Stimulated activated naive CD8-positive, alpha-beta T cell treated with anti-CD3 and anti-CD28 coated beads, Interleukin-15, amount 100 ng/mL, for 72 hours (primary cell): ENCODE data around the gene NXT1.
"Not testable (repeated sequence)": the region's sequence is repeated elsewhere in the genome, so short reads cannot be mapped to it uniquely, and the experiment has no call there.

Experiments used
- ATAC-seq: fragments of 150-1000 bp; cut with Tn5 transposase; 2 replicates; pipeline ENCODE4 v1.10.0; 2021; ENCODE audit warnings: mild to moderate bottlenecking, moderate library complexity
- DNase-seq, 2 donors: peaks; one replicate each; pipeline ENCODE4 v3.0.0; 2021 to 2022
- H3K27ac Mint-ChIP-seq, 2 donors: one replicate each; pipeline ENCODE4 v1.8.0; 2022; ENCODE audit warnings: mild to moderate bottlenecking in 2 of 2, mixed read lengths in 2 of 2, moderate library complexity in 2 of 2
- H3K27me3 Mint-ChIP-seq: one replicate; pipeline ENCODE4 v1.8.0; 2022; ENCODE audit warnings: mixed read lengths
- H3K4me1 Mint-ChIP-seq: one replicate; pipeline ENCODE4 v1.8.0; 2022; ENCODE audit warnings: mild to moderate bottlenecking, mixed read lengths
- H3K4me3 Mint-ChIP-seq, 2 donors: one replicate each; pipeline ENCODE4 v1.8.0; 2022; ENCODE audit warnings: mild to moderate bottlenecking in 2 of 2, mixed read lengths in 2 of 2, moderate library complexity in 1 of 2
- H3K9me3 Mint-ChIP-seq, 2 donors: one replicate each; pipeline ENCODE4 v1.8.0; 2022; ENCODE audit warnings: mixed read lengths in 2 of 2

The NXT1 gene

GRCh38 chr20:23350196-23350903 is at the start of gene NXT1:
Gene NXT1 (plus strand): TSS chr20:23350791. CDS start chr20:23354042, 3,251 bp downstream.
- no peaks in the 10 kb centered on the region for H3K9me3 Mint-ChIP-seq
- H3K4me1 Mint-ChIP-seq = peaks cover 35% of the 10 kb centered on the region
- DNase-seq = peak; percentile 96 to 97
- peak within 1 kb of the TSS; percentile 83 to 84 for H3K4me3 Mint-ChIP-seq
- no peaks in the 10 kb centered on the region for H3K27me3 Mint-ChIP-seq
- ATAC-seq = peak; percentile 88
- peak within 1 kb of the TSS; percentile 100 for H3K27ac Mint-ChIP-seq

GRCh38 chr20:23301436-23302050 is 49.0 kb upstream of the NXT1 start:
- H3K27me3 Mint-ChIP-seq = no peaks in the 10 kb centered on the region
- no peak overlapping the region for H3K4me3 Mint-ChIP-seq
- H3K4me1 Mint-ChIP-seq = no peaks in the 10 kb centered on the region

GRCh38 chr20:23302386-23302785 is 48.2 kb upstream of the NXT1 start:
- Mint-ChIP-seq H3K4me1 (no peaks in the 10 kb centered on the region), H3K4me3 (no peak overlapping the region), H3K9me3 (no peaks in the 10 kb centered on the region), H3K27ac (peak overlapping the region in 1 of 2 donors; percentile 70), H3K27me3 (no peaks in the 10 kb centered on the region)
- ATAC-seq (no peak), DNase-seq (no peak)

More at GRCh38 chr20:23301436-23302050, 49.0 kb upstream of the NXT1 start:
- Mint-ChIP-seq H3K27ac (peak overlapping the region in 1 of 2 donors; percentile 7), H3K9me3 (no peaks in the 10 kb centered on the region)
- no peak for ATAC-seq
- DNase-seq = no peak

- DNase-seq (no peak), ATAC-seq (no peak)
- H3K27me3 Mint-ChIP-seq = no peaks in the 10 kb centered on the region
- peak overlapping the region in 1 of 2 donors; percentile 70 for H3K27ac Mint-ChIP-seq
- no peaks in the 10 kb centered on the region for H3K9me3 Mint-ChIP-seq
- no peaks in the 10 kb centered on the region for H3K4me1 Mint-ChIP-seq
- no peak overlapping the region for H3K4me3 Mint-ChIP-seq
Observed at GRCh38 chr20:23302801-23303200, 47.8 kb upstream of the NXT1 start.

GRCh38 chr20:23303325-23304102 is 47.1 kb upstream of the NXT1 start:
- ATAC-seq (no peak), DNase-seq (no peak)
- H3K27me3 Mint-ChIP-seq = no peaks in the 10 kb centered on the region
- no peaks in the 10 kb centered on the region for H3K4me1 Mint-ChIP-seq
- peak overlapping the region in 1 of 2 donors; percentile 79 for H3K27ac Mint-ChIP-seq
- H3K4me3 Mint-ChIP-seq = no peak overlapping the region
- peaks cover 0 to 6% of the 10 kb centered on the region in 2 donors for H3K9me3 Mint-ChIP-seq

- DNase-seq (no peak), ATAC-seq (no peak)
- no peaks in the 10 kb centered on the region for H3K27me3 Mint-ChIP-seq
- H3K27ac Mint-ChIP-seq = peak overlapping the region in 1 of 2 donors; percentile 64
- no peaks in the 10 kb centered on the region for H3K4me1 Mint-ChIP-seq
- H3K4me3 Mint-ChIP-seq = no peak overlapping the region
- H3K9me3 Mint-ChIP-seq = peaks cover 0 to 7% of the 10 kb centered on the region in 2 donors
Observed at GRCh38 chr20:23304616-23305015, 46.0 kb upstream of the NXT1 start.

DNA sequence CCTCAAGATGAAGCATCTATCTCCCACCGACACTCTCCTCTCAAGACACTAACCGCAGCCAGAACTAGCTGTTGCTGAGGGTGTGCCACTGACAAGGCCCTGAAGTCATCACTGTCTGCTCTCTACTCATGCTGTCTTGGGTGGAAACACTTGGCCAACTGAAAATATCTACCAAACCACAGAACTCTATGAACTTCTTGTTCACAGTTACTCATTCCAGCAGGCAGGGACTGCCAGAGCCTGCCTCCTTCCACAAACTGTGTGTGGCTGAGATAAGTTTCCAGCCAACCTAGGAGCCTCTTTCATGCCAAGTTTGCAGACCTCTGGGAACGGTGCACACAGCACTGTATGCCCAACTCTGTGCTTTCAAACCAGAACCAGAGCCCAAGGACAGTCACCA is 45.5 kb upstream of the NXT1 start:
- DNase-seq (no peak), ATAC-seq (no peak)
- Mint-ChIP-seq H3K27ac (peak overlapping the region in 1 of 2 donors; percentile 64), H3K27me3 (no peaks in the 10 kb centered on the region), H3K9me3 (peaks cover 0 to 7% of the 10 kb centered on the region in 2 donors), H3K4me1 (no peaks in the 10 kb centered on the region), H3K4me3 (no peak overlapping the region)

DNA sequence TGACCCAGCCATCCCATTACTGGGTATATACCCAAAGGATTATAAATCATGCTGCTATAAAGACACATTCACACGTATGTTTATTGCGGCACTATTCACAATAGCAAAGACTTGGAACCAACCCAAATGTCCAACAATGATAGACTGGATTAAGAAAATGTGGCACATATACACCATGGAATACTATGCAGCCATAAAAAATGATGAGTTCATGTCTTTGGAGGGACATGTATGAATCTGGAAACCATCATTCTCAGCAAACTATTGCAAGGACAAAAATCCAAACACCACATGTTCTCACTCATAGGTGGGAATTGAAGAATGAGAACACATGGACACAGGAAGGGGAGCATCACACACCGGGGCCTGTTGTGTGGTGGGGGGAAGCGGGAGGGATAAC is 43.2 kb upstream of the NXT1 start:
- H3K27ac Mint-ChIP-seq, H3K27me3 Mint-ChIP-seq, H3K4me1 Mint-ChIP-seq, H3K9me3 Mint-ChIP-seq, DNase-seq, H3K4me3 Mint-ChIP-seq, ATAC-seq: not testable (repeated sequence)

DNA sequence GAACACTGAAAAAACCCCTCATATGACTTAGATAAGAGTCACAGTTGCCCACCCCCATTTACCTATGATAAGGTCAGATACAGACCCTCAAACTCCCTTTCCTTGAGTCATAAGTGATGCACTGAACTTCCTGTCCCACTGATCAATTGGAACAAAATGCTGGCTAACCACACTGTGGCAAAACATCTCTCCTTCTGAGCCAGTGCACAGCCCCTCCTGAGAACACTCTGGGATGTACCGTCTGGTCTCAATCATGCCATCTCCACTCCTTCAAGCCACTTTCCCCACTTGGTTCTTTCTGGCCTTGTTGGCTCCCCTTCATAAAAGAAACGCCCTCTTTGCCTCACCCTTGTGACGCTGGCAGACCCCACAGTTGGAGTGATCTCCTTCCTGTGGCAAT is 42.6 kb upstream of the NXT1 start:
- peaks cover 0 to 7% of the 10 kb centered on the region in 2 donors for H3K9me3 Mint-ChIP-seq
- H3K4me1 Mint-ChIP-seq = no peaks in the 10 kb centered on the region
- H3K4me3 Mint-ChIP-seq = no peak overlapping the region
- no peaks in the 10 kb centered on the region for H3K27me3 Mint-ChIP-seq
- no peak for DNase-seq
- ATAC-seq = no peak
- H3K27ac Mint-ChIP-seq = no peak overlapping the region

DNA sequence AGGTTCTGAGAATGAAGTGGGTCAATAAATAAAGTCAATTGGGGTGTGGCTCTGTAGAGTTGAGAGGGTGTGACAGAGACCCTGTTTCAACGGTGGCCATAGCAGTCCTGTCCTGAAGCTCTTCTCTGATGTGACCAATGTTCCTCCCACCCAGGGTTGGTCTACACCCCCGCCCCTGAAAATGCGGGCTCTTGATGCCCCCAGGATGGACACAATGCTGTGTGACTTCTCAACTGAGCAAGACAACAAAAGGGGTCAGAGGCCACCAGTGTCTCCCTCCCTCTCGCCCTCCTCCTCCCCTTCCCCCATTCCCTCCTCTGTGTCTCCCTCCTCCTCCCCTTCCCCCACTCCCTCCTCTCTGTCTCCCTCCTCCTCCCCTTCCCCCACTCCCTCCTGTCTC is 41.7 kb upstream of the NXT1 start:
- ATAC-seq = no peak
- Mint-ChIP-seq H3K9me3 (peaks cover 0 to 7% of the 10 kb centered on the region in 2 donors), H3K4me1 (no peaks in the 10 kb centered on the region)

GRCh38 chr20:23309781-23310180 is 40.8 kb upstream of the NXT1 start:
- Mint-ChIP-seq H3K4me1 (no peaks in the 10 kb centered on the region), H3K27ac (no peak overlapping the region), H3K27me3 (no peaks in the 10 kb centered on the region), H3K9me3 (peaks cover 0 to 7% of the 10 kb centered on the region in 2 donors), H3K4me3 (no peak overlapping the region)
- ATAC-seq (no peak), DNase-seq (no peak)

More for the DNA sequence above, 41.7 kb upstream of the NXT1 start:
- Mint-ChIP-seq H3K4me3 (no peak overlapping the region), H3K27ac (no peak overlapping the region), H3K27me3 (no peaks in the 10 kb centered on the region)
- no peak for DNase-seq

GRCh38 chr20:23311947-23312506 is 38.6 kb upstream of the NXT1 start:
- Mint-ChIP-seq H3K4me3 (no peak overlapping the region), H3K27me3 (no peaks in the 10 kb centered on the region), H3K4me1 (no peaks in the 10 kb centered on the region), H3K27ac (no peak overlapping the region), H3K9me3 (peaks cover 0 to 7% of the 10 kb centered on the region in 2 donors)
- DNase-seq (no peak), ATAC-seq (no peak)

DNA sequence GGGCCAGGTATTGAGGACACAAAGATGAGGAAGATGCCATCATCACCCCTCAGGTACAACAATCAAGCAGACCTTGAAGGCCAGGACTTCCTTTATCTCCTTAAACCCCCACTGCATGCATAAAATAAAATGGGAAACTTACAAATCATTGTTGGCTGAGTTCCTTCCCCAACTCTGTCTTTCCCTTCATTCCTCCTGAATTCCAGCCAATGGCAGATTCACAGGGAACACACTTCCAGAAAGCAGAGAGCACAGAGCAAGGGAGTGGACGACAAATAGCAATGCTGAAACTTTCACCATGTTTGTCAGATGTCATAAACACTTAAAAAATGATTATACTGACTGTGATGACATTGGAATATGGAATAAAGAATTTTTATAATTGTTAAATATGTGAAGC is 37.3 kb upstream of the NXT1 start:
- Mint-ChIP-seq H3K9me3 (peaks cover 0 to 4% of the 10 kb centered on the region in 2 donors), H3K27me3 (no peaks in the 10 kb centered on the region), H3K4me1 (no peaks in the 10 kb centered on the region), H3K27ac (no peak overlapping the region), H3K4me3 (no peak overlapping the region)
- no peak for ATAC-seq
- DNase-seq = no peak

GRCh38 chr20:23314699-23315098 is 35.9 kb upstream of the NXT1 start:
- Mint-ChIP-seq H3K4me3 (no peak overlapping the region), H3K4me1 (no peaks in the 10 kb centered on the region), H3K27ac (no peak overlapping the region), H3K27me3 (no peaks in the 10 kb centered on the region), H3K9me3 (no peaks in the 10 kb centered on the region)
- no peak for DNase-seq
- no peak for ATAC-seq

GRCh38 chr20:23315099-23315498 is 35.5 kb upstream of the NXT1 start:
- no peak for ATAC-seq
- Mint-ChIP-seq H3K4me3 (no peak overlapping the region), H3K27ac (no peak overlapping the region), H3K9me3 (no peaks in the 10 kb centered on the region), H3K27me3 (no peaks in the 10 kb centered on the region), H3K4me1 (no peaks in the 10 kb centered on the region)
- no peak for DNase-seq
